IPS-20b (cell line): ENCODE data around the gene COG7.

Source experiments
- H3K27ac ChIP-seq: one replicate; pipeline ENCODE4 v1.5.1; 2013; ENCODE audit warnings: low read length
- H3K27me3 ChIP-seq: 2 replicates; pipeline ENCODE4 v1.6.1; 2013; ENCODE audit warnings: mild to moderate bottlenecking, low read length, inconsistent platforms; ENCODE audit not compliant: insufficient read depth
- H3K36me3 ChIP-seq: 2 replicates; pipeline ENCODE4 v1.6.1; 2013; ENCODE audit warnings: low read depth, mild to moderate bottlenecking, inconsistent platforms, low read length, moderate library complexity; ENCODE audit not compliant: insufficient read depth
- H3K4me1 ChIP-seq: 2 replicates; pipeline ENCODE4 v1.6.1; 2013; ENCODE audit warnings: mild to moderate bottlenecking, control low read depth, inconsistent platforms, low read length, moderate library complexity; ENCODE audit not compliant: insufficient read depth
- H3K4me3 ChIP-seq: 2 replicates; pipeline ENCODE4 v1.5.1; 2013; ENCODE audit warnings: mild to moderate bottlenecking, low read length, inconsistent platforms
- H3K9ac ChIP-seq: 2 replicates; pipeline ENCODE4 v1.6.1; 2013; ENCODE audit warnings: low read depth, mild to moderate bottlenecking, inconsistent platforms, low read length, moderate library complexity
- H3K9me3 ChIP-seq: 2 replicates; pipeline ENCODE4 v1.6.1; 2013; ENCODE audit warnings: mild to moderate bottlenecking, low read depth, low read length, inconsistent platforms; ENCODE audit not compliant: insufficient read depth

The COG7 gene

DNA sequence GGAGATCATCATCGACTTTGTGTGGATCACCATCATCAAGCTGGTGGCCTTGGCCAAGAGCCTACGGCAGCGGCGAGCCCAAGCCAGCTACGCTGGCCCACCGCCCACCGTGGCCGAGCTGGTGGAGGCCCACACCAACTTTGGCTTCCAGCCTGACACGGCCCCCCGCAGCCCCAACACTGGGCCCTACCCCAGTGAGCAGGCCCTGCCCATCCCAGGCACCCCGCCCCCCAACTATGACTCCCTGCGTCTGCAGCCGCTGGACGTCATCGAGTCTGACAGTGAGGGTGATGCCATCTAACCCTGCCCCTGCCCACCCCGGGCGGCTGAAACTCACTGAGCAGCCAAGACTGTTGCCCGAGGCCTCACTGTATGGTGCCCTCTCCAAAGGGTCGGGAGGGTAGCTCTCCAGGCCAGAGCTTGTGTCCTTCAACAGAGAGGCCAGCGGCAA is 72.5 kb downstream of the COG7 start:
- no peak overlapping the region for H3K4me3 ChIP-seq
- no peaks in the 10 kb centered on the region for H3K27me3 ChIP-seq
- H3K27ac ChIP-seq: no peak overlapping the region
- no peaks in the 10 kb centered on the region for H3K4me1 ChIP-seq
- no peak overlapping the region for H3K9ac ChIP-seq
- H3K9me3 ChIP-seq: no peaks in the 10 kb centered on the region
- H3K36me3 ChIP-seq: no peaks in the 10 kb centered on the region

- H3K9ac ChIP-seq: no peak overlapping the region
- H3K9me3 ChIP-seq: no peaks in the 10 kb centered on the region
- H3K27me3 ChIP-seq: no peaks in the 10 kb centered on the region
- H3K4me3 ChIP-seq: no peak overlapping the region
- H3K36me3 ChIP-seq: no peaks in the 10 kb centered on the region
- no peak overlapping the region for H3K27ac ChIP-seq
- H3K4me1 ChIP-seq: no peaks in the 10 kb centered on the region
Observed at GRCh38 chr16:23379707-23380106, 73.3 kb downstream of the COG7 start.

DNA sequence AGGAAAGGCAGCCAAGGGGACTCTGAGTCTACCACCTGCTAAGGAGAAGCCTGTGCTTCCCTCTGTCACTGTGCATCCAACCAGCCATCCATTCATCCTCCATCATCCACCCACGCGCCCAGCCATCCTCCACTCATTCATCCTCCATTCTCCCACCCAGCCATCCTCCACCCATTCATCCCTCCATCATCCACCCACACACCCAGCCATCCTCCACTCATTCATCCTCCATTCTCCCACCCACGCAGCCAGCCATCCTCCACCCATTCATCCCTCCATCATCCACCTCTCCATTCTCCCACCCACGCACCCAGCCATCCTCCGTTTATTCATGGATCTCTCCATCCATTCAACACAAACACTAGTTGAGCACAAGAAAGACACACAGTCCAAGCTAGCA is 74.1 kb downstream of the COG7 start:
- H3K4me3 ChIP-seq: no peak overlapping the region
- no peak overlapping the region for H3K9ac ChIP-seq
- H3K9me3 ChIP-seq: no peaks in the 10 kb centered on the region
- no peak overlapping the region for H3K27ac ChIP-seq
- H3K4me1 ChIP-seq: no peaks in the 10 kb centered on the region
- H3K27me3 ChIP-seq: no peaks in the 10 kb centered on the region
- no peaks in the 10 kb centered on the region for H3K36me3 ChIP-seq

GRCh38 chr16:23378256-23378655 is 74.7 kb downstream of the COG7 start:
- no peaks in the 10 kb centered on the region for H3K9me3 ChIP-seq
- no peak overlapping the region for H3K9ac ChIP-seq
- H3K36me3 ChIP-seq: no peaks in the 10 kb centered on the region
- H3K4me3 ChIP-seq: no peak overlapping the region
- no peaks in the 10 kb centered on the region for H3K4me1 ChIP-seq
- H3K27me3 ChIP-seq: no peaks in the 10 kb centered on the region
- H3K27ac ChIP-seq: no peak overlapping the region

DNA sequence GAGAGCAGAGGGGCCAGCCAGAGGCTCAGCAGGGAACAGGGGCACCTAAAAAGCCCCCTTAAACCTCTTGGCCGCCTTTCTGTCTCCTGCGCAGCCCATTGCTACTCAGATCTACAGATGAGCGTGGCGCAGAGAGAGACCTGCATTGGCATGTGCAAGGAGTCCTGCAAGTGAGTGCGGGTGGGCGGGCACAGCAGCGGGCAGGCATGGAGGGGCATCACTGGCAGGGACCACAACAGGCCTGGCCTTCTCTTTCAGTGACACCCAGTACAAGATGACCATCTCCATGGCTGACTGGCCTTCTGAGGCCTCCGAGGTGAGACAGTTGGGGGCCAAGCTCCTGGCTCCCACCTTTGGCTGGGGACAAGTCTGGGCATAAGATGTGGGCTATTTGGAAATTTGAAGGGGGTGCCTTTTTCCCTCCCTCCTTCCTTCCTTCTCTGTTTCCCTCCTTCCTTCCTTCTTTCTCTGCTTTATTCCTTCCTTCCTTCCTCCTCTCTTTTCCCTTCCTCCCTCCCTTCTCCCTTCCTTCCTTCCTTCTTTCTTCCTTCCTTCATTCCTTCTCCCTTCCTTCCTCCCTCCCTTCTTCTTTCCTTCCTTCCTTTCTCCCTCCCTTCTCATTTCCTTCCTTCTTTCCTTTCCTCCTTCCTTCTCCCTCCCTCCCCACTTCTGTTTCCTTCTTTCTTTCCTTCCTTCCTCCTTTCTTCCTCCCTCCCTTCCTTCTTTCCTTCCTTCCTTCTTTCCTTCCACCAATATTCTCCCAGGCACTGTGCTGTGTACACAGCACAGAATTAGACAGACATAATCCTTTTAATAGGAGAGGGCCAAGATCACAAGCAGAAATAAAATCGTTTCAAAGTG is 75.7 kb downstream of the COG7 start:
- Histone ChIP-seq H3K4me1 (no peaks in the 10 kb centered on the region), H3K36me3 (no peaks in the 10 kb centered on the region), H3K9ac (no peak overlapping the region), H3K9me3 (no peaks in the 10 kb centered on the region), H3K27ac (no peak overlapping the region), H3K27me3 (no peaks in the 10 kb centered on the region), H3K4me3 (no peak overlapping the region)

DNA sequence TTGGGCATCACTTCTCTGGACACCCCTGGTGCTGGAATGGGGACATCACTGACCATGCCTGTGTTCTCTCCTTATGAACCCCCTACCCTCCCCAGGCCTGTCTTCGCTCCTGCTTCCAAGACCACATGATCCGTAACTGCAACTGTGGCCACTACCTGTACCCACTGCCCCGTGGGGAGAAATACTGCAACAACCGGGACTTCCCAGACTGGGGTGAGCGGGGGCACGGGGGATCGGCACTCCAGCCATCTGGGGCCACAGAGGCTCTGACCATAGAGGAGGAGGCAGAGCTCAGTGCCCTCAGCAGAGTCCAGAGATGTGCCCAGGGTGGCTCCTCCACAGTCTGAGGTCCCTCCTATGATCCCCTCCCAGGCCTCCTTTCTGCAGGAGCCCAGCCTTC is 77.3 kb downstream of the COG7 start:
- no peak overlapping the region for H3K27ac ChIP-seq
- H3K27me3 ChIP-seq: no peaks in the 10 kb centered on the region
- no peak overlapping the region for H3K9ac ChIP-seq
- no peaks in the 10 kb centered on the region for H3K4me1 ChIP-seq
- no peaks in the 10 kb centered on the region for H3K36me3 ChIP-seq
- H3K9me3 ChIP-seq: no peaks in the 10 kb centered on the region
- H3K4me3 ChIP-seq: no peak overlapping the region

DNA sequence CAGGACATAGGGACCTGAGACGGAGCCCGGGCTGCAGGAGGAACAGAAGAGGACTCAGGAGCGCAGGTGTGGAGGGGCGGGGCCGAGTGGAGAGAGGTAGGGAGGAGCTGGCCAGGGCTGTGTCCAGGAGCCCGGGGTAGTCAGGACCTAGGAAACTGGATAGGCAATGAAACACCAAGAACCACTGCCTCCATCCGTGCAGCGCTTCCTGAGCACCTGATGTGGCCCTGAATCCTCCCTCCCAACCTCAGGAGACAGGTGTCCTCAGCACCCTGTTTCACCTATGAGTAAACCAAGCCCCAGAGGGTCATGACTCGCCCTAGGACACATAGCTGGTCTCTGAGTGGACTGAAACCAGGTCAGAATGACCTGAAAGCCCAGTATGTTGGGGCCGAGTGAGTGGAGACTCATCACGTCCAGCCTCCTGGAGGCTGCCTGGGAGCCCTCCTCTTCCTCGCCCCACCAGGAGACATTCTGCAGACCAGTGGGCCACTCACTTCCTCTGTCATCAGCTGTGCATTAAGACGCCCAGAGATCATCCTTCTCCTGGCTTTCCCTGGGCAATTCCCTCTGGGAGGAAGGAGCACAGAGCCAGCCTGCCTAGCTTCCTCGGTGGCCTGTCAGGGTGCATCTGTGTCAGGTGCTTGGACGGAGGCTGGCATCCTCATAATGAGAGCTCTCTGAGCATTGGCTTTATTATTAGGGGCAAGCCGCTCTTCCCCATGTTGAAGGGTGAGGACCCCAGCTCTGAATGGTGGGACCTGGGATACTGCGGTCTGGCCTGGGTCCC is 78.1 kb downstream of the COG7 start:
- no peaks in the 10 kb centered on the region for H3K36me3 ChIP-seq
- H3K4me3 ChIP-seq: no peak overlapping the region
- no peaks in the 10 kb centered on the region for H3K9me3 ChIP-seq
- H3K27ac ChIP-seq: no peak overlapping the region
- no peaks in the 10 kb centered on the region for H3K27me3 ChIP-seq
- no peaks in the 10 kb centered on the region for H3K4me1 ChIP-seq
- H3K9ac ChIP-seq: no peak overlapping the region

DNA sequence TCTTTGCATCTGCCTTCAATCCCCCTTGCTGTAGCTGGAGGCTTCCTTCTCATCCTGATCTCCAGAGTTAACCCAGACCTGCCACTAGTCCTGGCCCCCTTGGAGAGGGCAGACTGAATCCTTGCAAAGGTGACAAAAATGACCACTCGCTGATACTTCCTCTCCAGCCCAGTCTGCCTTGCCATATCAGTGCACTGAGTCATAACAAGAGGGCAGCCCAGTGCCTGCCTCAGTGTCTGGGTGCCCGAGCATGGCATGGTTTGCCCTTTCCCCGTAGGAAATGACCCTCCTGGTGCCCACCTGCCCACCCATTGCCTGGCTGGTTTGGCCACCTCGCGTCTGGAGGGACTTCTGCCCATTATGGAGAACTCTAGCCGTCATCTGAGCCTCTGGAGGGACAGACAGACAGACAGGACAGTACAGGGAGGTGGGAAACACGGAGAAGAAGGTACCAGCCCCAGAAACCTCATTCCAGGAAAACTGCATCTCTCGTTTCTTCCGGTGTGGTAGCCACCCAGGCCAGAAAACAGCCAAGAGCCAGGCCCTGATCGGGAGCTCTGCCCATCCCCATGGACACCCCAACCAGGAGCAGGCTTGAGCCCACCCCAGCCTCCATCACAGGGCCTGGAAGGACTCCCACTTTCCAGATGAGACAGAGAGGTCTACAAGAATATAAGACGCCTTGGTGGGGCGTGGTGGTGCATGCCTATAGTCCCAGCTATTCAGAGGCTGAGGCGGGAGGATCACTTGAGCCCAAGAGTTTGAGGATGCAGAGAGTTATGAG is 79.4 kb downstream of the COG7 start:
- Histone ChIP-seq H3K27me3 (no peaks in the 10 kb centered on the region), H3K9me3 (no peaks in the 10 kb centered on the region), H3K4me1 (no peaks in the 10 kb centered on the region), H3K4me3 (no peak overlapping the region), H3K27ac (no peak overlapping the region), H3K36me3 (no peaks in the 10 kb centered on the region), H3K9ac (no peak overlapping the region)

- H3K27ac ChIP-seq: no peak overlapping the region
- no peak overlapping the region for H3K4me3 ChIP-seq
- no peaks in the 10 kb centered on the region for H3K9me3 ChIP-seq
- H3K27me3 ChIP-seq: no peaks in the 10 kb centered on the region
- H3K4me1 ChIP-seq: no peaks in the 10 kb centered on the region
- no peaks in the 10 kb centered on the region for H3K36me3 ChIP-seq
- H3K9ac ChIP-seq: no peak overlapping the region
Observed at GRCh38 chr16:23371368-23371767, 81.6 kb downstream of the COG7 start.

GRCh38 chr16:23369416-23369815 is 83.6 kb downstream of the COG7 start:
- H3K4me1 ChIP-seq: no peaks in the 10 kb centered on the region
- no peaks in the 10 kb centered on the region for H3K27me3 ChIP-seq
- H3K27ac ChIP-seq: no peak overlapping the region
- no peak overlapping the region for H3K9ac ChIP-seq
- H3K4me3 ChIP-seq: no peak overlapping the region
- H3K9me3 ChIP-seq: no peaks in the 10 kb centered on the region
- no peaks in the 10 kb centered on the region for H3K36me3 ChIP-seq

DNA sequence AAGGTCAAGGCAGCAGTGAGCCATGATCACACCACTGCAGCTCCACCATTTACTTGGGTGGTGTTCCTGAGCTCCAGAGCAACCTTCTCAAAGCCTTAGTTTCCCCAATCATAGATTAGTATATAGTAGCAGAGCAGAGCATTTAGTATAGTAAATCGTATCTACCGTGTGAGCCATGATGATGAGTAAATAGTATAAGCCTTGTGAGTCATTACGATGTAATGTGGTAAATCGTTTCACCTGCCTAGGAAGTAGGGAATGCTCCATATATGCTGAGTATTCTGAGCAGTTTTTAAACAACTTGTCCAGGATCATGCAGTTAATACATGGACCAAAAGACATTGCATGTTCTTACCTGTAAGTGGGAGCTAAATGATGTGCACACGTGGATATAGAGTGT is 84.5 kb downstream of the COG7 start:
- no peaks in the 10 kb centered on the region for H3K27me3 ChIP-seq
- H3K27ac ChIP-seq: no peak overlapping the region

More for the DNA sequence above, 84.5 kb downstream of the COG7 start:
- Histone ChIP-seq H3K9me3 (no peaks in the 10 kb centered on the region), H3K4me3 (no peak overlapping the region), H3K9ac (no peak overlapping the region), H3K36me3 (no peaks in the 10 kb centered on the region), H3K4me1 (no peaks in the 10 kb centered on the region)
